HG03280 (cell line): ENCODE data around the gene FXYD5.
"Not testable (repeated sequence)": the region's sequence is repeated elsewhere in the genome, so short reads cannot be mapped to it uniquely, and the experiment has no call there.

Experiments used
- ATAC-seq: cut with Tn5 transposase; IDR thresholded peaks from one replicate; pipeline ENCODE4 v1.9.1; 2021; ENCODE audit warnings: mild to moderate bottlenecking, moderate library complexity; ENCODE audit not compliant: unreplicated experiment

FXYD5 gene

GRCh38 chr19:35177377-35178274, 23.1 kb downstream of the FXYD5 start:
- ATAC-seq = no peak

GRCh38 chr19:35178701-35179100, 24.2 kb downstream of the FXYD5 start:
- ATAC-seq = no peak

DNA sequence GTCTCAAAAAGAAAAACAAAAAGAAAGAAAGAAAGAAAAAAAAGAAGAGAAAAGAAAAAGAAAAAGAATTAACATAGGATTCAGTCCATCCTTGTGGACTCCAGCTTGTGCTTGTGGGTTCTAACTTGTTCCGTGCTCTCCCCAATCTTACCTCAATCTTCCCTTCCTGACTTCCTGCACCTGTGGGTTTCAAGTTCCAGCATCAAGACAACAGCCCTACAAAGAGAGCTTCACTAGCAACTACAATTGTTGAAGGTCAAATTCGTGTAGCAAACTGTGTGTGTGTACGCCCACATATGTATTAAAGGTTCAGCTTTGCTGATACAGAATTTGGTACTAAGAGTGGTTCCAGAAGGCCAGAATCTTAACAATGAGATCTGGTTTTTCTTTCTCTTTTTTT, 25.3 kb downstream of the FXYD5 start:
- ATAC-seq = no peak

GRCh38 chr19:35181387-35181786, 26.9 kb downstream of the FXYD5 start:
- ATAC-seq = no peak

GRCh38 chr19:35184267-35184666, 29.7 kb downstream of the FXYD5 start:
- no peak for ATAC-seq

GRCh38 chr19:35184884-35185283, 30.3 kb downstream of the FXYD5 start:
- no peak for ATAC-seq

DNA sequence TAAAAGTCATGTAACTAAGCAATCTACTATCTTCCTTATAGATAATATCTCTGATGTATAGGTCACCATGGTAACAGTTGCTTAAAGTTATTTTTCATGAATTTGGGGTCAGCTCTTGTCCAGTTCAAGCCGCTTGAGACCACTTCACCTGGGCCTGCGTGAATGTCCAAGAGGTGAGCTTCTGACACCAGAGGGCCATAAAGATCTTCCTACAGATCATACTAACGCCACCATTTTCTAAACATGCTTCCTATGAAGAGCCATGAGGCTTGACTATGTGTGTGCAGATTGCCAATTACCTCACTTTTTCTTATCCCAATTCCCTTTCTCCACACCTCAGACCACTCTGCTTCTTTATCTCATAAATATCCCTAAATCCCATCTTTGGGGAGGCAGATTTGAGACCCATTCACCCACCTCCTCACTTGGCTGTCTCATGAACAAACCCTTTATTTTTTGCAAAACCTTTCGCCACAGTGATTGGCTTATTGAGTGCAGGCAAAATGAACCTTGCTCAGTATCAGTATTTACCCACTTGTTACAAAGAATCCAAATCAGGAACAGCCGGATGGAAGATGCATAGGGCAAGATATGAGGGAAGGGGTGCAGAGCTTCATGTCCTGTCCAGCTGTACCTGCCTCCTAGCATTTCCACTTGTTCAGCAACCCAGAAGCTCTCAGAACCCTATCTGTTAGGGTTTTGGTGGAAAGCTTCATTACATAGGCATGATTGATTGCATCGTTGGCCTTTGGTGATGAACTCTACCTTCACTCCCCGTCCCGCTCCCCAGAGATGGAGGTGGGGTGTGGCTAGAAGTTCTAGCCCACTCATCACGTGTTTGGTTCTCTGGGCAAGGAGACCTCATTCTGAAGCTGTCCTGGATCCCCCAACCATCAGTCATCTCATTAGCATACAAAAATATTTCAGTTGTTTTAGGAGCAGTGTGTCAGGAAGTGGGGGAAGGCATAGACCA, 39.8 kb downstream of the FXYD5 start:
- no peak for ATAC-seq

- ATAC-seq = no peak
These were observed 41.3 kb downstream of the FXYD5 start for GRCh38 chr19:35195830-35196229.

- ATAC-seq = not testable (repeated sequence)
These were observed 42.3 kb downstream of the FXYD5 start for GRCh38 chr19:35196861-35197260.

- ATAC-seq = no peak
These were observed 44.9 kb downstream of the FXYD5 start for GRCh38 chr19:35199481-35199880.

DNA sequence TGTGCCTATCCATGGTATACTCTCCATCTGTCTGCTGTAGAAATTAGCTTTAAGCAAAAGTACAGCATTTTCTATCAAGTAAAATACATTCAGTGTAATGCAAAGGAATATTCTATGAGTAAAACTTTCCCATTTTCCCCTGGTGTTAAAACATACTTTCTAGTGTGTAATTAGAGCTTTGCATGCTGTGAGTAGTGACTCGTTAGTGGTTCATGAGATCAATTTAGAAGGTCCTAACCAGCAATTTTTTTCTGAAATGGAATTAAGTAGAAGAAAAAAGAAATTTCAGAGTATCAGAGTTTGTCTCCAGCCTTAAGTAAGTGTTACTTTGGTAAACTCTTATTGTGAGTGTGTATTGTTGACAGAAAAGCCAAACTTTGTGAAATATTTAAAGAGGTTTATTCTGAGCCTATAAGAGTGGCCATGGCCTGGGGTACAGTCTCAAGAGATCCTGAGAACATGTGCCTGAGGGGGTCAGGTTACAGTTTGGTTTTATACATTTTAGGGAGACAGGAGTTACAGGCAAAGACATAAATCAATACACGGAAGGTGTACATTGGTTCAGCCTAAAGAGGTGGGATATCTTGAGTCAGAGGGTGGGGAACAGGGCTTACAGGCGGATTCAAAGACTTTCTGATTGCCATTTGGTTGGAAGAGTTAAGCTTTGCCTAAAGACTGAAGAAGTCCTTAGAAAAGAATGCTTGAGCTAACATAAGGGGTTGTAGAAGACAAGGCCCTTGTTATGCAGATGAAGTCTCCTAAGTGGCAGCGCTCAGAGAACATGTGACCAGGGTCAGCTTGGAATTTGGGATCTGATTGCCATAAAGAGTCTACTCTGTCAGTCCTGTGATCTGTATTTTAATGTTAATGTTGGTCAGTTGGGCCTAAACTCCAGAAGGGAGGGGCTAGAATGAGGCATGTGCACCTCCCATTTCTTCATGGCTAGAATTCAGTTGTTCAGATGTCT, 48.5 kb downstream of the FXYD5 start:
- no peak for ATAC-seq

DNA sequence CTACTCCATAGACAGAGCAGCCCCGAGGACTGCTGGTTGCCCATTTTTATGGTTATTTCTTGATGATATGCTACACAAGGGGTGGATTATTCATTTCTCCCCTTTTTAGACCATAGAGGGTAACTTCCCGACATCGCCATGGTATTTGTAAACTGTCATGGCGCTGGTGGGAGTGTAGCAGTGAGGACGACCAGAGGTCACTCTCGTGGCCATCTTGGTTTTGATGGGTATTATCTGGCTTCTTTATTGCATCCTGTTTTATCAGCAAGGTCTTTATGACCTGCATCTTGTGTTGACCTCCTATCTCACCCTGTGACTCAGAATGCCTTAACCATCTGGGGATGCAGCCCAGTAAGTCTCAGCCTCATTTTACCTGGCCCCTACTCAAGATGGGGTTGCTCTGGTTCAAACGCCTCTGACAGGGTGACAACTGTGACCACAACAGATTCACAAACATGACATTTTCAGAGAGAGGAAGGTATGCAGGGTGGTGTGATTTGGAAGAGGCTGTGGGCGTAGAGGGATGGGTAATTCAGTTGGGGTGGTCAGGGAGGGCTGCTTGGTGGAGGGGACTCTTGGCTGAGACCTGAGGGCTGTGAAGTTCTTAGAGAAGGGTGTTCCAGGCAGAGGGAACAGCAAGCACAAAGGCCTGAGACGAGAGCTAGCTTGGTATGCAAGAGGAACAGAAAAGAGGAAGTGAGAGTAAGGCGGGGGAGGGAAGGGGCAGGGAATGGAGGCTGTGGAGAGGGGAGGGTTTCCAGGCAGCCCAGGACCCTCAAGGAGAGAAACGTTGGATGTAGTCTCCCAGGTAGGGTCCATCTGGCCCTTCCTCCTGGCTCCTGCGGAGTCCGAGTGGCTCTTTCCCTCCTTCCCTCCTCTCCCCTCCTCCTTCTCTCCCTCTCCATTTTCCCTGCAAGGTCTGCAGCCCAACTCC, 50.5 kb downstream of the FXYD5 start:
- ATAC-seq = peak; percentile 75

DNA sequence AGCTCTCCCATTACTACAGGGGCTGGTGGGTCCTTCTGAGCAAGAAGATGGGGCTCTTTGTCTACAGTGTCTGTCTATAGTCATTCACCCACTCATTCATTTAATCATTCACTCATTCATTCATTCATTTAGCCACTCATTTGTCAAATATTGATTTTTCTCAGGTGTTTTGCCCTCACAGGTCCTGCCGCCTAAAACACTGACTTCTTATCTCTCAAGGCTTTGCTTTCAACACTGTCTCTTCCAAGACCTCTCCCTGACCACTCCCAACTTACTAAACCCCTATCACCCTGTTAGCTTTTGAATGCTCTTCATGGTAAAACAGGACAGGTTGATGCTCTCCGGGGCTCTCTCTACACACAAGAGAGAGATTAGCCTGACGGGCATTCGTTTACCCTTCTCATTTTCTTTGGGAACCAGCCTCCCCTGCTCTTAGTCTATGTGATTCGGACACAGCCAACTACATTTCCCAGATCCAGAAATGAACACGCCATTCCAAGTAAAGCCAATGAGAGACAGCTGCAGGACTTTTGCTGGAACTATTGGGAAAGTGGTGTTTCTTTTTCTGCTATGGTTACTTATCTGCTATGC, 51.3 kb downstream of the FXYD5 start:
- ATAC-seq = no peak

DNA sequence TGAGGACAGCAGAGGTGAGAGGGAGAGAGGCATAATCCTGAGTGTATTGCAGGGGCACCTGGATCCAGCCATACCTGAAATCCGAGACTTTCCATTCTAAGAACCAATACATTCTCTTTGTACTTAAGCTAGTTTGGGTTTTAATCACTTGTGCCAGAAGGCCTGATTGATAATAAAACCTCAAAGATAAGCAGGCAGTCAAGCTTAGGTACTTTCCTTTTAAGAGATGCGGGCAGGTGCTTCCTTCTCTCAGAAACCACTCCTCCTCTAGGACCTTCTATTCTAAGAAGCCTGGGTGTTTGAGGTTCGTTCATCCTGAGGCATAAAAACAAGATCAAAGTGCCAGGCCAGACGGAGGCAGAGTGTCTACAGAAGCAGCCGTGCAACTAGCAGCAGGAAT, 51.8 kb downstream of the FXYD5 start:
- ATAC-seq = no peak

DNA sequence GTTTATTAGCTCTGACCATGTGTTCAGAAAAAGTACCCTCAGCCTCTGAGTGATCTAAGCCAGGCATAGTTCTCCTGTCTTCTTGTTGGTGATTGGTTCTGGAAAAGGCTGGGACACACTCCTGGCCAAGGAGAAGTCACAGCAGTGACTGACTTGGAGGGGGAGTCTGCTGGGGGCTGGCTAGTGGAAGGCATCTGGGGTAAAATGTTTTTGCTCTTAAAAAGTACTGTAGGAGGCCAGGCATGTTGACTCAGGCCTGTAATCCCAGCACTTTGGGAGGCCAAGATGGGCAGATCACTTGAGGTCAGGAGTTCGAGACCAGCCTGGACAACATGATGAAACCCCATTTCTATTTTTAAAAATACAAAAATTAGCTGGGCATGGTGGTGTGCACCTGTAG, 52.3 kb downstream of the FXYD5 start:
- no peak for ATAC-seq

DNA sequence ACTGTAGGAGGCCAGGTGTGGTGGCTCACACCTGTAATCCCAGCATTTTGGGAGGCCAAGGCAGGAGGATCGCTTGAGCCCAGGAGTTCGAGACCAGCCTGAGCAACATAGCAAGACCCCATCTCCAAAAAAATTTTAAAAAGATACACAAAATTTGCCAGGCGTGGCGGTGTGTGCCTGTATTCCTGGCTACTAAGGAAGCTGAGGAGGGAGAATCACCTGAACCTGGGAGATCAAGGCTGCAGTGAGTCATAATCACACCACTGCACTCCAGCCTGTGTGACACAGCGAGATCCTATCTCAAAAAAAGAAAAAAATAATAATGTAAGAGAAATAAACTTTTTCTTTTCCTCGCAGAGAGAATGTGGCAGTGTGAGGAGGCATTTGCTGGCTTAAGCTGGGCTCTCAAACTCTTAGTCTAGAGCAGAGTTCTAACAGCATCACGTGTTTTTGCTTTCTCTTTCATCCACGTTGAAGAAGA, 52.9 kb downstream of the FXYD5 start:
- no peak for ATAC-seq

DNA sequence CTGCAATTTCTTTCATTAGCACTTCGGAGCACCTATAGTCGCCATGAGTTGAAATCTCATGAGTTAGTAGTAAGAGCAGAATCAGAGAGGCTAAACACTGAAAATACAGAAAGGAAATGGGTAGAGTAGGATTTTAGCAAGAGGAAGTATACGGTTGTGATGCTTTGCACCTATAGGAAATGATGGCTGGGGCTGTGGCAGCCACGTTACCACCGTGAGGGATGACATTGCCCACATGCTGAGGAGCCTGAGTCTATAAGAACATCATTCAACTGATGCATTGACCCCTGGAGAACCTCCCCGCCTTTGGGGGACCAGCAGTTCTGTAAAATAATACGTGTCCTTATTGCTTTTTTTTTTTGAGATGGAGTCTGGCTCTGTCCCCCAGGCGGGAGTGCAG, 53.6 kb downstream of the FXYD5 start:
- ATAC-seq = no peak

DNA sequence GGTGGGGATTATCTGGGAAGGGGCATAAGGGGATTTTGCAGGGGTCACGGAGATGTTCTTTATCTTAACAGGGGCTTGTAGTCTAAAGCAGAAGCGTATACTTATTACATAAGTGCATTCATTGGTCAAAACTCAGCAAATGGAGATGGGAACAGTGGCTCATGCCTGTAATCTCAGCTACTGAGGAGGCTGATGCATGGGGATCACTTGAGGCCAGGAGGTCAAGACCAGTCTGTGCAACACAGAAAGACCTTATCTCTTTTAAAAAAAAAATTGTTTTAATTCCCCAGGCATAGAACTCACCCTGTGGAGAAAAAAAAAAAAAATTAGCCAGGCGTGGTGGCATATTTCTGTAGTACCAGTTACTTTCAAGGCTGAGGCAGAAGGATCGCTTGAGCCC, 55.1 kb downstream of the FXYD5 start:
- no peak for ATAC-seq
